HUDEP-2 (cell line): Measurements from ENCODE around the gene BSX.
A peak's percentile ranks its signal among the peaks of the same experiment; 100 is the strongest.

Source experiments
- DNase-seq, 76 experiments: peaks; one replicate each; lab custom pipeline; 2025; ENCODE audit not compliant: unreplicated experiment in 76 of 76; lab: John Stamatoyannopoulos, UW

BSX gene

DNA sequence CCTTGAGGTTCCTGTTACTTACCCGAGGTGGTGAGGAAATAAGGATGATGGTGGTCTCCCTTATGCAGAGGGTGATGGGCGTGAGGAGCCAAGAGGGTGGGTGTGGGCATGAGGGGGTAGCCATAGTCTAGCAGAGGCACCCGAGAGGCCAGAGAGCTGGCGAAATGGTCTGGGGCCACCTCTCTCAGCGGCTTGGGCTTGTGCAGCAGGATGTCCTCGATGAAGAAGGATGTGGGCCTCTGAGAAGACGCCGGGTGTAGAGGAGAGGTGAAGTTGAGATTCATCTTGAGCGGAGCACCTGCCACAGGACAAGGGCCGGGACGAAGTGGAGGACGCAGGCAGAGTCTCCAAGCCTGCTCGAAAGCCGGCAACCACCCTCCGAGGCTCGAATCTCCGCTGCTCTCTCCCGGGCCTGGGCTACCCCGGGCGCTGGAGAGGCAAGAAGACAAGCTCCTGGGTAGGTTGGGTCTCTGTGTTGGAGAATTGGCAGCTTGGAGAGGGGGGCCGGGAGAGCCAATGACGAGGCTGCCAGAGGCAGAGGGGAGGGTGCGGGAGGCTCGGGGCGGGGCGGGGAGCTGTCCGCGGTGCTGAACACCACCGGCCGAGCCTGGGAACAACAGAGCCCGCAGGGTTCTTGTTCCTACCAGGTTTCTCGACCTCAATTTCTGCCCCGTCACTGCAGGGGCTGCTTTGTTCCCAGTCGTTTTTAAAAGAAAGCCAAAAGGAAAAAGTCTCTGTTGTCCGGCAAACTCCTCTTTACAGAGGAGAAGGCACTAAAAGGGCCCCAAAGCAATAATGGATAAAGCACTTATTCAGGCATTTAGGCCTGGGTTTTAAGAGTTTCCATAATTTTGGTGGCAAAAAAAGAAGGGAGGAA is at the start of gene BSX:
Gene BSX (minus strand): TSS at position 447 of the 877 bp plus-strand sequence. CDS start 163 bp downstream, at position 284.
- peak in 49 of 76 experiments; percentile 1 to 55 (median 23) for DNase-seq

DNA sequence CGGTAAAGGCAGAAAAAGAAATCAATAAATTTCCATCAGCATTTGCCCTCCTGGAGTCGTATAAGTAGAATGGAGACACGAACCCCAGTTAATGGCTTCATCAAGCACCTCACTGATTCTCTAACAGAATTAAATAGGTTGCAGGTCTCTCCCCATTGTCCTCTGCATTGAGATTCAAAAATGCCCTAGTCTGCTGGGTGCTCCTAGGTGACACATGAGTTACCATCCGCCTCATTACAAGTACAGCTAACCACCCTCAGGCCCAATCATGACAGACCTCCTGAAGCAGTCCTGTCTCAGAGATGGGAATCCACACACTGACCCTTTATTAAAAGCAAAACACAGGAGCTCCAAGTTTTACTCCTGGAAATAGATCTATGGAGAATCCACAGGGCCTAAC is 48.9 kb upstream of the BSX start:
- no peak for DNase-seq

DNA sequence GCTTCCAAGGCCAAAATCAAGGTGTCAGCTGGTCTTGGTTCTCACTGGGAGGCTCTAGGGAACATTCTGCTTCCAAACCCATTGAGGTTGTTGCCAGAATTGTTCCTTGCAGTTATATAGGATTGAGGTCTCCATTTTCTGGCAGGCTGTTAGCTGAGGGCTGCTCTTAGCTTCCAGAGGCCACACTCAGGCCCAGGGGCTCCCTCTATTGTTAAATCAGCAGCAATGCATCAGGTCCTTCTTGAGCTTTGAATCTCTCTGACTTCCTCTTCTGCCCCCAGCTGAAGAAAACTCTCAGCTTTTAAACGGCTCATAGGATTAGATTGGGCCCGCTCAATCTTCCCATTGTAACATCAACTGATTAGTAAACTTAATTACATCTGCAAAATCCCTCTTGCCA is 39.3 kb upstream of the BSX start:
- DNase-seq, result peak in 20 of 76 experiments; percentile 1 to 57 (median 14)

DNA sequence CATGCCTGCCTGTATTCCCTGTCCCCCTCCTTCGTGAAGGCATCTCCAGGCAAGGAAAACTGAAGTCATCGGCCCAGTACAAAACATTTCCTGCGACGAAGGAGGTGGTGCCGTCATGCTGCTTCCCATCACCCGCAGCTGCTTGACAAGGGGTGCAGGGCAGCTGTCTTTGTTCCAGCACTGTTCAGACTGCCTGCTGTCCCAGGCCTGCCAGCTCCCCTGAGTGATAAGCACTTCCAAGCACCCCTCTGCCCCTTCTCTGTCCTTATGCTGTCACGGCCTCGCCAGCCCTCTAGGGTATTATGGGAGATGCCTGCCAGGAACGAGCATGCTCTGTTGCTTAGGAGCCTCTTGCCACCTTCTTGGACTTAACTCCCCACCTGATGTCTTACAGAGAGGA is 37.1 kb upstream of the BSX start:
- no peak for DNase-seq

DNA sequence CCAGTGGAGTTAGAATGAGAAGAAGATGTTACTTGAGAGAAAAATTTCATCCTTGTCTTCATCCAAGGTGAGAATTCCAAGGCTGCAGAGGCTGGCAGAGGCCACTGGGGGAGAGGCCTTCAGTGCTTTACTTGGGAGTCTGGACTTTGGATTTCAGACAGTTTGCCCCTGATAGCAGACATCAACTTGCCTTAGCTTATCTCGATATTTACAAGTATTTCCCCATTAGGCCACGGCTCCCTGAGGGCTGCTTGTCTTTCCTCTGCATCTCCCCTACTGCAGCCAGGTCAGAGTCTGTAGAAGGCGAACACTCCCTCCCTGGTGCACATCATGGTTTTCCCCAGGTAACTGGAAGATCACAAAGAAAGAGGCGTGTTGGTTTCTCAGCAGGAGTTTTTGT is 29.9 kb upstream of the BSX start:
- DNase-seq, result no peak

DNA sequence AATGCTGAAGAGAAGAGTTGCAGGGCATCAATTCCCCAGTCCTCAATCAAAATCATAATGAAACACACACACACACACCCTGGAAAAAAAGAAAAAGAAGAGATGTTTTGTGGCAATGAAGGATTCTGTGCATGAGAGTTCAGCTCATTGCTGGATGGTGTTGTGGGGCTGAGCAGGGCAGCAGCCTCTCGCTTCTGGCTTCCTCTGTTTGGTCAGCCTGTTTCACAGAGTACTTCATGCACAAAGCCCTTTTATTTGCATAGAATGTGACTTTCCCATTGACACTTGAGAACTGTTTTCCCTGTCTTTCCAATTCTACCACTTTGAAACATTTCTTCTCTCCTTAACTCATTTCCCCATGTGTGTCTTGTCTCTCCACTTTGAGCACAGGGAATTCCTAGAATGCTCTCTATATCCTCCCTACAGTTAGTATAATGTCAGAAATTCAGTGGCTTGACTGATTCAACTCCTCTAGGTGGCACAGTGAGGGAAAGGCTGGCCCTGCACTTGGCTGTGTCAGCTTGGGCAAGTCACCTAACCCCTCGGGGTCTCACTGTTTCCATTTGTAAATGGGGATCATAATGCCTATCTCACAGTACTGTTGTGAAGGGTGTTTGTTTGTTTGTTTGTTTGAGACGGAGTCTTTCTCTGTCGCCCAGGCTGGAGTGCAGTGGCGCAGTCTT is 25.4 kb upstream of the BSX start:
- no peak for DNase-seq

DNA sequence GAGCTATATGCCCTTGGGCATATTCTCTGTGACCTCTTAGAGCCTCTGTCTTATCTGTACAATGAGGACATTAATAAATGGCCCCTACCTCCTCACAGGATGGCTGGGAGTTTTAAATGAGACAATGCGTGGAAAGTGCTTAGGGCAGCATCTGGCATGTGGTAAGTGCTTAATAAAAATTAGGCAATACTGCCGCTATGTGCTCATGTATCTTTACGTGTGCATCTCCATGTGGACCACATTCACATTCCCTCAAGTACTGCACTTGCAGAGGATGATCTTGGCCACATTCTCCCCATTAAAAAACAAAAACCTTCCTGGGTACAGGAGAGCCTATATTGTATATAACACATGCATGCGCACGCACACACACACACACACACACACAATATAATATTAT is 19.1 kb upstream of the BSX start:
- DNase-seq, result no peak

DNA sequence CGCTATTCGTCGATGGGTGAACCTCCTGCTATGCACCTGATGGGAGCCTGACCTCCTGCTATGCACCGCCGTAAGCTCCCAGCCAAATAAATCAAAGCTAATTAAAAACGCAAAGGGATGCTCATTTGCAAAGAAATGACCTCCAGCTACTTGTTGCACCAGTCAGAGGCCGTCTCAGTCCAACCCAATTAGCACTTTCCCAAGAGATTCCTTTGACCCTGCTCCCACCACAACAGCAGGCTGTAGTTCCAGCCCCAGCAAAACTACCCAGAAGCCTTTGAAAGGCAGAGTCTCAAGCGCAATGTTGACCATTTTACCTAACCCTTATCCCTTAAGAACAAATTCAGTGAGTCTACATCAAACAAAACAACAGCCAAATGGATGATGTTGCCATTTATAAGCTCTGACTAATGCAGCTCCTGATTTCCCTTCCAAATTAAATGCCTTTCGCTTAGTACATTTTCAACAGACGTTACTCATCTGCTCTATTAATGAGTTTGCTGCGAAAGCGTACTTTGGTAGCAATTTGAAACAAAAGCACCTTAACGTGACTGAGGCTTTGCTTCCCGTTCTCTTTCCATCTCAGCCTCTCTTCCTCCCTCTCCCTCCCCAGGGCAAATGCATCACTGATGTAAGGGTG is 17.2 kb upstream of the BSX start:
- no peak for DNase-seq

DNA sequence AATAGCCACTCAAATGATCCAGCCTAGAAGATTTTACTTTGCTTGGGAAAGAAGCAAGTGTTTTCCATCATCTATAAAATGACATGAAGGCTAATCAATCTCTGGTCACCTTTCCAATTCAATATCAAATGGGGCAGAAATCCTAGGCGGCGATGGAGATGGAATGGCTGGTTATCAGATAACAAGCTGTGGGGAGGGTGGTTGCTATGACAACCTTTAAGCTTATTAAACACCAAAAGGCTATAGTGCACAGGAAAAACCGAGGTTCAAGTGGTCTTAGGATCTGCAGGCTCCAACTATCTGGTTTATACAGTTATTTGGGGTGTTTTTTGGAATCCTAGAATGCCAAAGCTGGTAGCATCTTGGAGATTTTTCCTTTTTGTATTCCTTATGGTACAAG is 13.9 kb upstream of the BSX start:
- no peak for DNase-seq

DNA sequence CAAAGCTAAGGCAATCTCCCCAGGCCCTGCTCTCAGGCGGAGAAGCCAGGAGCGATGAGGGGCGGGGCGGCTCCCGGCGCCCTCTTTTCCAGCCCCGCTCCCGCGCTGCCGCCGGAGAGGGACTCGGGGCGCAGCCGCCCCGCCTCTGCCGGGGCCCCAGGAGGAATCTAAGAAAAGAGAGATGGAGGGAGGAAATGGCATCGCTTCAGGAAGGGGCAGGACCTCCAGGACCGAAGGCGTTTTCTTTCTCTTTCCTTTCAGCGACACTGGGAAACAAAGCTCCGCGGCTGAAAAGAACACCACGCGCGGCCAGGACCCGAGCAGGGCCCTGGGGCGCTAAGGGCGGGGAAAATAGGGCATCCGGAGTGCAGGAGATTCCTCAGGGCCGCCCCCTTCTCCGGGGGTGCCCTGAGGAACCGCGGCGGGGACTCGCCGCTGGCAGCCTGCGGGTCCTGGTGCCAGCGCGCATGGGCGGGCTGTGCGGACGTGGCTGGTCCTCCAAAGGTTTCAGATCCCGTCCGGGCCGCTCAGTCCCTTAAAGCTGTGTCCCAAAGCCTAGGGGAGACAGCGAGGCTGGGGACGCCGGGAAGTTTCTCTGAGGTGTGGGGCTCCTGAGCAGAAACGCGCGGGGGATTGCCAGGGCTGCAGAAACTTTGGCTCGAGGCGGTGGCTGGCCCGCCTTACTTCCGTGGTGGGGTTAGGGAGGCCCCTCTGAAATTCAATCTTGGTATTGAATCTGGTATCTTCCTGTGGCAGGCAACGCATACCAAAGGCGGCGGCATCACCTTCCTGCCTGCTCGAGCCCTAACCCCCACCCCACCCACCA is 2.8 kb upstream of the BSX start:
- DNase-seq, result no peak

DNA sequence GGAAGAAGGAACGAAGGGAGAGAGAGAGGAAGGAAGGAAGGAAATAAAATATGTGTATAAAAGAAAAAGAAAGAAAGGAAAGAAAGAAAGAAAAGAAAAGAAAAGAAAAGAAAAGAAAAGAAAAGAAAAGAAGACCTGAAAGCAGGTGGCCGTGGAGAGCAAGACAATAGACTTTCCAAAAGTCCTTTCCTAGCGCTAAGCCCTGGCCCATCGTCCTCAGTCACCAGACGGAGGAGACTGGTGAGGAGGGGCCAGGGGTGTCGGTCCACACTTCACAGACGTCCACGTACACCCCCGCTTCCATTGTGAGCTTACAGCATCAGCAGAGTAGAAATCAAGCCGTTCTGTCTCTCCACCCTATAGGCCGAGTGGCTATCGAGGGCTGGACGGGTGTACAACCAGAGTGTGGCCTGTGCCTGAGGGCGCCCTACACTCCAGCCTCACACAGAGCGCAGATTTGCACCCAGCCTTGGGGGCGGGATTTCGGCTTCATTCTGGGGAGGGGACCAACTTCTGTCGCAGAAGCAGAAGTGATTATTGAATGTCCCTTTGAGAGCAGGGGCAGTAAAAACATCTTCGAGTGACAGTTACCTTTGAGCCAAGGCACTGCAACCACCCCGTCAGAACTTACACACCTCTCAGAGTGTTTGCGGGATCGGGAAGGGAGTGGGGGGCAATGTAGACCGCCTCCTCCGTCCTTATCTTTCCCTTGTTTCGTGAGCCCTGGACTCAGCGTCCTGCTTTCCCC is 2.0 kb upstream of the BSX start:
- no peak for DNase-seq

DNA sequence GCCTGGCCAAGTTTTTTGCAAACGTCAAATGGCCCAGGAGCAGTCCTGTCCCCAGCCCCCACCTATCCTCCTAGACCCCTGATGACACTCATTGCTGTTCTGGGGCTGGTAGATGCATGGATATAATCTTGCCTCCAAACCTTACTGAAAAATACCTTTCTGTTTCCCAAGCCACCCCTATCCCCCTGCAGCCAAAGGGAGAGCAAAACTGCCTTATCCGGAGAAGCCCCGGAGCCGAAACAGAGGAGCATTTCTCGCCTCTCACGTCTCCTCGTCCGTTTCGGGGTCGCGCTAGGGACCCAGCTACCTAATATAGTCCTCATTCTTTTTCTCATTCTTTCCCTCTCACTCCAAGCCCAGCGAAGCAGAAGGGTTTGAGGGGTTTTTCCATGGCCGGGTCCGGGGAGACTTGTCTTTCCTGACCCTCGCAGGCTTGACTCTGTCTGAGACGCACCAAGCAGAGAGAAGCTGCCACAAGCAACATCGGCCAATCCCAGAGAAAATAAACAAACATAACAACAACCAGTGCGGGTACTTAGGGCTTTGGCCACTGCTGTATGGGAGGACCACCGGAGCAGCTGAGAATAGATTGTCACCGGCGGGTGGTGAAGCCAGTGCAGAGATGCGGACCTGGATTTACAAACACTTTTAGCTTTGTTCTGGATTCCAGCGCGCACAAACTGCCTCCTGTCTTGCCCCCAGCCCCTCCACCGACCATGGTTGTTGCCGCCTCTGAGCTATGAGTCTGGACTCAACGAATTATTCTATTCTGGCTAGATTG is 1.6 kb downstream of the BSX start:
- no peak for DNase-seq

DNA sequence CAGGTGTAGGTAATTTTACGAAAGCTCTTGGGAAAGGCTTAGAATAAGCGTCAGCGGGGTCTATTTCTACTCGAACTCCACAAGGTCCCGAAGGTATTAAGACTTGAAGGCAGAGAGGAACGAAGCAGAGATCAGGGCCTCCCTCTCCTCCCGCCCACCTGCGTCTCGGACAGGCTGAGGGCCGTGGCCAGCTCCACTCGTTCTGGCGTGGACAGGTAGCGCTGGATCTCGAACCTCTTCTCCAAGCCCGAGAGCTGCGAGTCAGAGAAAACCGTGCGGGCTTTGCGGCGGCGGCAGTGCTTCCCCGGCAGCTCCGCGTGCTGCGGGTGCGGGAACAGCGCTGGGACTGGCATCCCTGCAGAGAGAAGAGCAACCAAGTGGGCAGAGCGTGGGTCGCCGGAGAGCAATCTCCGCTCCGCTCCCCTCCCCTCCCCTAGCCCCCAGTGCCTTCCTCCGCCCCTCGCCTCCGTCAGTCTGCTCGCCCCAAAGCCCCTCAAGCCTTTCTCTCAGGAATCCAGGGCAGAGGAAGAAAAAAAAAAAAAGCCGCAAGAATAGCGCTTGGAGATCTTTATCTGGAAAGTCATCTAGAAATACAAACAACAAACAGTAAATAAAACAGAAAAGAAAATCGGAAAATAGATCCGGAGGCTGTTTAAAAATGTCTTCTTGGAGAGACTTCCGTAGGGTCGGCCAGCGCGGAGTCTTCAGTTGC is 2.4 kb downstream of the BSX start:
- DNase-seq, result no peak

DNA sequence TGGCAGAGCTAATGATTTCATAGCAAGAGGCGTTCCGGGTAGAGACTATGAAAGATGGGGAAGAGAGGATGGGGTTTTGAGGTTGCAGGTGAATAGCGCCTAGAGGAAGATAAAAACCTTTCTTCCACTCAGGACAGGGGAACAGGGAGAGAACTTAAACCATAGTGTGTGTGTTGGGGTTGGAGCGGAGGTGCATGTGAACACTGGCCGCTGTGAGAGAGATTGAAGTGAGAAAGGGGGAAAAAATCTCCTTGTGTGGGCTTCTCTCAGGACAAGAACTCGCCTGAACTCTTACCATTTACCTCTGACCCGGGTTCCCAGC is 3.4 kb downstream of the BSX start:
- DNase-seq, result no peak

DNA sequence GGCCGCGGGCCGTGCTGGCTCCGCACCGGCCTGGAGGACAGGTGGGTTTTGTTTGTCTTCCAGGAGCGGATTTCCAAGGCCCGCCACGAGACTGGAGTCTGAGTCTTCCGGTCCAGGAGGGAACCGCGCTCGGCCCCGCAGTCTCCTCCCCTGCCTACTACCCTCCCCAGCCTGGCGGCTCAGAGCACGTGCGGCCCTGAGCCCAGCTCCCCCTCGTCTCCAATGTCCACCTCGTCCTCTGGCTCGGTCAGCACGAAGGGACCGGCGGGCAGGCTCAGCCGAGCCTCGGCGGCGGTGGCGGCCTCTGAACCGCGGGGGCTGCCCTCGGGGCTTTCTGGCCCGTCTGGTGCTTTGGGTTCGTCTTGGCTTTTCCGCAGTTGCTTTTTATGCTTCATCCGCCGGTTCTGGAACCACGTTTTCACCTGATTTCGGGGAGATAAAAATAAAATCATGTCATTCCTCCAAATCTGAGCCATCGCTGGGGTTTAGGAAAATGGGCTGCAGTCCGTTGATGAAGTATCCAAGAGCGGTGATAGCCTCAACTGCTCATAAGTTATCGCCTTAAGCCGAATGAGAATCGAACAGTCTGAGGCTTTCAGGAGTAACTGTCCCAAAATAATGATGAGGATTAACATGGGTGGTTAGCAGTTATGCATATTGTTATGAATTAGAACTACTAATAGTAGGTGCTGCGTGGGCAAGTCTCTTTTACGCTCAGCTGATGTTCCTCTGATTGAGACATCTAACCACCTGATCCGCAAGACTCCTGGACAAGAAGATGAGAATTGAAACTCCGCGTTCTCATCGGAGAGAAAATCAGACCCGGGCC is 4.0 kb downstream of the BSX start:
- DNase-seq, result no peak

DNA sequence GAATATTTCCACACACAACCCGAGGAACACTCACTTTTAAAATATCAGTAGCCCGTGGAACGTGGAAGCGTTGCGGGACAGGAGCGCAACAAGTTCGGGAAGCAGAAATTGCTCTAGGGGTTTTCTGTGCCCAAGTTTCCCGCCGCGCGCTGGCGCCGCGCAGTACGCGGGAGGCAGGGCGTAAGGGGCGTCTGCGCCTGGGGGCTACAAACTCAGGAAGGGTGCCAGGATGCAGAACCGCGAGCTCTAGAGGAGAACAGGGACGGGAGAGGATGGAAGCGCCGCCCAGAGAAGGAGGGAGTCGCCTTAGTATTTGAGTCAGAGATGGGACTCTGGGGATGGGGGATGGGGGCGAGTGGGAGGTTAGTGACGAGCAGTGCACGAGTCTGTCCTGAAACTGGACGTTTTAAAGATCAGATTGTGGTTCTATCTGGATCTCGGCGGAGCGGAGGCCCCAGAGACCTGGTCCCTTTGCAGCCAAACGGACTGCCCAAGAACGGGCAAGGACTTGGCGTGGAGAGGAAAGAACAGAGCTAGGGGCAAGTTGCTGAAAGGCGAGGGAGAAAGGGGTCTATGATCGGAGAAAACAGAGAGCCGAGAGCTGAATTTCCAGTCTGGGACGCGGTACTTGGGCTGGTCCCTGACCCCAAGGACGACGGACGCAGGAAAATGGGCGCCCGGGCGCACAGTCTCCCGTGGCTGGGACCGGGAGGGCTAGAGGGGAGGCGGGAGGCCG is 4.7 kb downstream of the BSX start:
- DNase-seq, result no peak

DNA sequence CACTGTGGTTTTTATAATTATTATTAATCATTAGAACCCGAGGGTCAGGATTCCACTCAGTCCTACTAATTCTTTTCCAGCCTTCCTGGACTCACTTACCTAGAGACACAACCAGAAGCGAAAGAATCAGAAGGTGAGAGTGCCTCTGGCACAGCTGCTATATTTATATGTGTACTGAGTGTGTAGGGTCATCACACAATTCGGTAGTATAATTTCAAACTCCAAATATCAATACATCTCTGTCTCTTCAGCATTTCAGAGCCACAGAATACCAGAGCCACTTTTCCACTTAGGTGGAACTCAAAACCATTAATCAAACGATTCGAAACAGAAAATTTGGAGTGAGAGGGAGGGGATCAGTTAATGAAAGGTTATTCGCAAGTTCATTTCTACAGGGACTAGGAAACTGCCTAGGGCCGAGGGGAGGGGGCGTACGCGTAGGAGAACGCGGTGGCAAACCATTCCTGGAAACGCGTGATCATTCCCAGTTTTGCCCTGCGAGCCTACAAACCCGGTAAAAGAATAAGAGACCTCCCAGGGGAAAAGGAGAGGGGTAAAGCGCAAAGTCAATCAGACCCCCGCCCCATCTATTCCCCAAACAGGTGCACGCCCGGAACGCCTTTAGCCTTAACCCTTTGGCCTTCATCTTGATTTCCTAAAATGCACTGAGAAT is 5.4 kb downstream of the BSX start:
- DNase-seq, result no peak
